ENCODE measurements around the gene ACAD9.
A peak's percentile ranks its signal among the peaks of the same experiment; 100 is the strongest.
"Not testable (repeated sequence)": the region's sequence is repeated elsewhere in the genome, so short reads cannot be mapped to it uniquely, and the experiment has no call there.

ACAD9 gene

DNA sequence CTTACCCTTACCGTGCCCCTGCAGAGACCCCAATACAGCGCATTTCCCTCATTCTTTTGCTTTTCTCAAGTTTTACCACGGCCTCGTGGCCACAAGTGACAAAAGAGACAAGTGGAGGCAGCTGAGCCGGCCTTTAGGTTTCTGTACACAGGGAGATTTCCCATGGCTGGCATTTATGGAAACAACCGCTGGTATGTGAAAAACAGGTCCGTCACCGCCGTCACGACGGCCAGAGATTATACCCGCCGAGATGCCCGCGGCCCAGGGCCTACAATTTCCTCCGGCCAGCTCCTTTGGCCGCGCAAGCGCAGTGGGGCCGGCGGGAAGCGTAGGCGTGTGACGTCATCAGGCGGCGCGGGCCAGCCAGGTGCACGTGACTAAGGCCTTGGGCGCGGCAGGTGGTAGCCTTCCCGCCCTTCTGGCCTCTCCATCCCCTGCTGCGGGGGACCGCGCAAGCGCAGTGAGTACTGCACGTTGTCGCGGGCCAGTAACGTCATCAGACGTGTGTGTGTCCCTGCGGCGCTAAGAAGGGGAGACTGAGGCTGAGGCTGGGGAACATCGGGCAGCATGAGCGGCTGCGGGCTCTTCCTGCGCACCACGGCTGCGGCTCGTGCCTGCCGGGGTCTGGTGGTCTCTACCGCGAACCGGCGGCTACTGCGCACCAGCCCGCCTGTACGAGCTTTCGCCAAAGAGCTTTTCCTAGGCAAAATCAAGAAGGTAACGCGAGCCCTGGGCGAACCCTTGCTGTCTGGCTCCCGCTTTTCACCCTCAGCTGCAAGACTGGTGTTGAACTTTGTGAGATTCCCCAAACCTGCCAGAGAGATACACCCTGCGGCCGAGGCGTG is at the start of gene ACAD9:
Gene ACAD9 (plus strand): TSS at position 496 of the 845 bp plus-strand sequence. CDS start 72 bp downstream, at position 568.
- DNase-seq (ENCODE audit: low read depth) = peak; percentile 97

DNA sequence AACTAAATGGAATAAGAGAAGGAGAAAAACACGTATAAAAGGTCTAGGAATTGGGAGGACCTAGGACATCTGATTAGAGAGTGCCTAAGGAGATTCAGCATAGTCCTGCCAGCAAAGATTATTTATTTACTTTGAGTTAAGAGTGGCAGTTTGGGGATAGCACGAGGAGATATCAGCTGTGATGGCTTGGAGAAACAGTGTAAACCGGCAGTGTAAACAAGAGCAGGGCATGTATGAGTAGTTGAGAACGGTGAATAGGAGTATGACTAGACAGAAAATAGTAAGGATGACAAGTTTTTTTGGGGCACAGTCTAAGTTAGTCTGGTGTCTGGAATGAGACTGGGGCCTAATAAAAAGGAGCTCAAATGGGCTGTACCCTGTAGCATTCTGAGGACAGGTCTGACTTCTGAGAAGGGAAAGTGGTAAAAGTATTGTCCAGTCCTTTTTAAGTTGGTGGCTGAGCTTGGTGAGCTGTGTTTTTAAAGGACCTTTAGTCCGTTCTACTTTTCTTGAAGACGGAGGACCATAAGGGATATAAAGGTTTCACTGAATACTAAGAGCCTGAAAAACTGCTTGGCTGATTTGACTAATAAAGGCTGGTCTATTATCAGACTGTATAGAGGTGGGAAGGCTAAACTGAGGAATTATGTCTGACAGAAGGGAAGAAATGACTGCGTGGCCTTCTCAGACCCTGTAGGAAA is 49.3 kb upstream of the ACAD9 start:
- not testable (repeated sequence) for DNase-seq (ENCODE audit: low read depth)

DNA sequence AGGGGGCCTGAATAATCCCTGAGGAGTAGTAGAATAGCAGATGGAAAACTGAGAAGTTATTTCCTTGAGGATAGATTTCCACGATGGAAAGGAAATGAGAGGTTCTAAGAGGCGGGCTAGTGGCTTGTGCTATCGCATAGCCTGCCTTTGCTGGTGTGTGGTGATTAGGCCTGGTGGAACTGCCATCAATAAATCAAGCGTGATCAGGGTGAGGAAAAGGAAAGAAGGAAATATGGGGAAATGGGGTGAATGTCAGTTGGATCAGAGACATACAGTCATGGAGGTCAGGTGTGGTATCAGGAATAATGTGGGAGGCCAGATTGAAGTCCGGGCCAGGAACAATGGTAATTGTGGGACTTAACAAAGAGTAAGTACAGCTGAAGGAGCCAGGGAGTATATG is 48.7 kb upstream of the ACAD9 start:
- not testable (repeated sequence) for DNase-seq (ENCODE audit: low read depth)

DNA sequence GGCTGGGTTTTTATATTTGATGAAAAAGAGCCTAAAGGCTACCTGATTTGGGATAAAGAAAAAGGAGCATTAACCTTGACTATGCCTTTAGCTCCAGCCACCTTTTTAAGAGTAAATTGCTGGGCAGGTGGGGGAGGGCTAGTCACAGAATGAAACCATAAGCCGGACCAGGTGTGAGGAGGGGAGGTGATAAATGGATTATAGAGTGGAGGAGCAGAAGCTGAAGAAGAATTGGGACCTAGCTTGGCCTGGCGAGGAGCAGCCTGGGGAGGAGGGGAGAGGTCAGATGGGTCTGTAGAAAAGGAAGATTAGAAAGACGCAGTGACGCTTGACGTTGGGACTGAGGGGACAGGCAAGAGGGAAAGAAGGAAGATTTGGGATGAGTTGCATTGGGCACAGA is 46.4 kb upstream of the ACAD9 start:
- DNase-seq (ENCODE audit: low read depth) = not testable (repeated sequence)

DNA sequence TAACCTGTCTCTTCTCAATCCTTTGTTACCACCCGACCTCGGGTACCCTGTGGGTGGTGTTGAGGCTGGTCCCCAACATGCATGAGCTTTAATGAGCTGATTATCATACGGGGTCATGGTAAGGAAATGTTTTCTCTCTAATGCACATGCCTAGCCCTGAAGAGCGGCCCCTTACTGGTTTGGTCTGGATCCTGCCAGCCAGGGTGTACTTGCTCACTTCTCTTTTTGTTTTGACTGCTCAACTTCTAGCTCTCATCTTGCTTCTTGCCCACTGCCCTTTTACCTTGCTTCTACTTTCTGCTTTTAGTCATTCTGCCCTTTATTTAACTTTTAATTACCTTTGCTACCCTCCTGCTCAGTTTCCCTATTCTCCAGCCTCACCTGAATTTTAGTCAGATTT is 44.3 kb upstream of the ACAD9 start:
- DNase-seq (ENCODE audit: low read depth) = no peak

DNA sequence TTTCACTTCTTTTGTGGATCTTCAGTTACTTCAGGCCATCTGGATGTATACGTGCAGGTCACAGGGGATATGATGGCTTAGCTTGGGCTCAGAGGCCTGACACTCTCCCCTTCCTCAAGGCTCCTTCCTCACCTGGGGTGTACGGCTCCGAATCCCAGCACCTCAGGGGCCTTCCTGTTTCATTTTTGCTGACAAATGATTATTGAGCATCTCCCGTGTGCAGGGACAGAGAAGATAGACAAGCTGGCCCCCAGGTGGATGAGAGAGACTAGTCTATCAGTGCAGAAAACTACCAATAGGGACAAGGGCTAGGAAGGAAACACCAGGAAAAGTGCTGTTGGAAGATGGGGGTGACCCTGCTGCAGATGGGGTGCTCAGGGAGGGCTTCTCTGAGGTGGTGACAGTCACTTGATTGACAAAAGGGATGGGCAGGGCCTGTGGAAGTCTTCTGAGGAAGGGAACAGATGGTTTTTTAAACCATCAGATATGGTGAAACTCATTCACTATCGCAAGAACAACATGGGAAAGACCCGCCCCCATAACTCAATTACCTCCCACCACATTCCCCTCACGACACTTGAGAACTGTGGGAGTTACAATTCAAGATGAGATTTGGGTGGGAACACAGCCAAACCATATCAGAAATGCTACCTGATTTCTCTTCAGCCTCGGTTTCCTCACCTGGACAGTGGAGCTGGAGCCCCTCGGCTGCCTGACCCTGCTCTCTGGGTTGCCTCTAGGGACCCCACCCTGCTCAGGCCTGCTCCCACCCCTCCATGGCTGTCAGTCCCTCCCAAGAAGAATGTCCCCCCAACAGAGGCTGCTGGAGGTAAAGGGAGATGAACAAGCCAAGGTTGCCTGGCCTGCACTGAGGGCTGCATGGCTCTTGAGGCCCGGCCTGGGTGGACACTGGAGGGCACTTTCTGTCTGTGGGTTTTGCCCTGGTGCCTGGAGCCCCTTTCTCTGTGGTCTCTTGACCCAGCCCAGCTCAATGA is 37.2 kb upstream of the ACAD9 start:
- no peak for DNase-seq (ENCODE audit: low read depth)

DNA sequence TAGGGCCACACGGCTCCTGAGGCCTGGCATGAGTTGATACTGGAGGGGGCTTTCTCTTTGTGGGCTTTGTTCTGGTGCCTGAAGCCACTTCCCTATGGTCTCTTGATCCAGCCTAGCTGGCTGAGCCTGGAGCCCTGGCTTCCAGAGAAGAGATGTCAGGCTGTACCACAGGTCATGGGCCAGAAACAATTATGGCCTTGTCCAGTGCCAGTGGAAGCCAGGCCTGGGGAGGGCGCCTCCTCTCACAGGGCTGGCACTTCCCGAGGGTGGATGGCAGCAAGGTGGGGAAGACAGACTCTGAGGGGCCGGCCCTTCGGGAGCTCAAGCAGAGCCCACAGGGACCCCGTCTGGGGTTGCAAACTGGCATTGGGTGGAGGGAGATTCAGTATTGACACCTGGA is 34.9 kb upstream of the ACAD9 start:
- DNase-seq (ENCODE audit: low read depth) = no peak

DNA sequence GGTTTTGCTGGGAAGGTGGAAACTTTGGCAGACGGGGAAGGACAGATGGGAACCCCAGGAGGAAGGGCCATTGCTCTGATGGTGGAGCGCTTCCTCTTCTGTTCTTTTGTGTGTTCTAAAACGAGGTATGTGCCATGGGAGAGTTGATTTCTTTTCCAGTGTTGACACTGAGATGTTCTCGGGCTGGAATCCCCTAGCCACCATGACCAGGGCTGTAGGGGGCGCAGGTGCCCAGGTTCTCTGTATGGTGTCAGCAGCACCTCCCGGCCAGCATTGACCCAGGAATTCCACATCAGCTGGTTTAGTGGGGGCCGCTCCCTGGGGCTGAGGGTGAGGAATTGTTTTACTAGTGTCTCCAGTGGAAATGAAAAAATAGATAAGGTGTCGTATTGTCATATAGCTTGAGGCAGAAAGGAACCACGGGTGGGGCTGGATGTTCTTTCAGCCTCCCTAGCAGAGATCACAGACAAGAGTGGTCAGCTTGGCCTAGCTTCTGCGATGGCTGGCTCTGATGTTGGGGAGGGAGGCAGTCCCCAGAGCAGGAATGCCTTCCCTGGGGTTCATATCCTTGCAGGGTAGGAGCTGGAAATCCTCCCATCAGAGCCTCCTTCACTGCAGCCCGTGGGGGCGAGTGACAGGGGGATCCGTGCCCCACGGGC is 34.2 kb upstream of the ACAD9 start:
- DNase-seq (ENCODE audit: low read depth) = no peak

DNA sequence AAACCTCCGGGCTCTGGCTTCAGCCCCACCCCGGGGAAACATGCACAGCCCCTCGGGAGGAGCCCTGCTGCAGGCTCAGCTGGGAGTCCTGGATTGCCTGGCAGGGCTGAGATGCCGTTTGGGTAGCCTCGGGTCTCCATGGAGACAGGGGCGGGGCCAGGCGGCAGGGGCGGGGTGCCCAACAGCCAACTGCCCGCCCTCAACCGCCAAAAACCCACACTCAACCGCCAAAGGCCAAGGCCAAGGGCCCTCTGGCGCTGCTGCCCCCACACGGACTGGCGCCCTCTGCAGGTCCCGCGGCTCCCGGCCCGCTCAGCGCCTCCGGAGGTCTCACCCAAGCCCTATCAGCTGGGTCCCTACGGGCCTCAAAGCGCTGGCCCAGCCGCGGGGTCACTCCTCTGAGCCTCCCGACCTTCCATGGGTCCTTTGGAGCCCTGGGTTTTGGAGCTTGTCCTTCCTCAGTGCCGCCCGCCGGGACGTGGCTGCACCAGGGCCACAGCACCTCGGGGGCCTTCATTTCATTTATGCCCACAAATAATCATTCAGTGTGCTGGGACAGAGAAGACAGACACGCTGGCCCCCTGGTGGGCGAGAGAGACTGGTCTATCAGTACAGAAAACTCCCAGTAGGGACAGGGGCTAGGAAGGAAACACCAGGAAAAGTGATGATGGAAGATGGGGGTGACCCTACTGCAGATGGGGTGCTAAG is 33.5 kb upstream of the ACAD9 start:
- peak; percentile 74 for DNase-seq (ENCODE audit: low read depth)

DNA sequence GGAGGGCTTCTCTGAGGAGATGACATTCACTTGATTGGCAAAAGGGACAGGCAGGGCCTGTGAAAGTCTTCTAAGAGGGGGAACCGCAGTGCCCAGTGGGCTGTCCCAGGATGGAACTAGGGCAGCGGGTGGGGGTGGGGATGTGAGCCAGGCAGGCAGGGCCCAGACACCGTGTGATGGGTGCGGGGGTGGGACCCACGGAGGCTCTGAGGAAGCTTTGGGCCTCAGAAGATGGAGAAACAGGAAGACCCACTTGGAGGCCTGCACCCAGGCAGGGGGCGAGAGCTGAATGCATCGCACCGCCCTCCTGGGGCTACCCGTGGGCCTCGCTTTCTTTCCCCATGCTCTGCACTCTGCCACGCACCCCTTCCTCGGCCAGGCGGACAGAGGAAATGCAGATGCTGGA is 32.9 kb upstream of the ACAD9 start:
- DNase-seq (ENCODE audit: low read depth) = no peak

DNA sequence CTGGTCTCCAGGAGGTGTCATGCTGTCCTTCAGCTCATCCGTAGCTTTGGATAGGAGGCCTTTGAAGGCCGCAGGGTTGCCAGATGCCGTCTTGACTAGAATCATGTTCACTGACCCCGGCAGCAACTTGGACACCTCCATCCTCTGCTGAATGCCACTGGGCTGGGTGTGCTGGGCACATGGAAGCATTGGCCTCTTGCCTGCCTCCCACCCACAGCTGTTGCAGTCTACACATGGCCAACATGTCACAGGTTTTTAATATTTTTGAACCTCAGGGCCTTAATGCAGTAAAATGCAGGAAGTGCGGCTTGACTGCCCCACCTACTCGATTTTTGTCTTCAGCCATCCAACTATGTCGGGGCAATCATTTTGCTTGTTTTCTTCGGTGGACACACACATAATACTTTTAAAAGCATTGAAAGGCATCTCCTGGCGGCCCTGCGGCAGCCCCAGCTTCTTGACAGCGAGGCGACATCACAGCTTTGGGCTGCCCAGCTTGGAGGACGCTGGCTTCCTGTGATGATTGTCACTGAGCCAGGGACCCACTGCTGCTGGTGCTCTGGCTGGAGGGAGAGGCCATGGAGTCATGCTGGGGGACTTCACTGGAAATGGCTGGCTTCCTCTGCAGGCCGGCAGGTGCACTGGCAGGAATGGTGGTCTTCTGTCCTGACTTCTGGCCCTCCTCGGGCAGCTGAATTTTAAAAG is 31.6 kb upstream of the ACAD9 start:
- DNase-seq (ENCODE audit: low read depth) = no peak

DNA sequence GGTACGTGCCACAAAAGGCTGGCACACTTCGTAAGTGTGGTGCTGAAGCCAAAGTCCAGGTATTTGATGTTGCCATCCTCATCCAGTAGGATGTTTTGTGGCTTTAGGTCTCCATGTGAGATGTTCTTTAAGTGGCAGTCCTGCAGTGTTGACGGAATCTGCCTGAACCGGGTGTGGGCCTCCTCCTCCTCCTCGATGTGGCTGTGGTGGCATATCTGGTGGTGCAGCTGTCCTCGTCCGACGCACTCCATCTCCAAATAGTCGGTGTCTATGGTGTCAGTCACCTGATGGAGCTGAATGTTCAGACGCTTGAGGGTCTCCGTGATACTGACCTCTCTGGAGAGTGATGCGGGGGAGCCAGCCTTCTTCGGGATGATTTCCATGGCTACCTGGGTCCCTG is 30.5 kb upstream of the ACAD9 start:
- no peak for DNase-seq (ENCODE audit: low read depth)

DNA sequence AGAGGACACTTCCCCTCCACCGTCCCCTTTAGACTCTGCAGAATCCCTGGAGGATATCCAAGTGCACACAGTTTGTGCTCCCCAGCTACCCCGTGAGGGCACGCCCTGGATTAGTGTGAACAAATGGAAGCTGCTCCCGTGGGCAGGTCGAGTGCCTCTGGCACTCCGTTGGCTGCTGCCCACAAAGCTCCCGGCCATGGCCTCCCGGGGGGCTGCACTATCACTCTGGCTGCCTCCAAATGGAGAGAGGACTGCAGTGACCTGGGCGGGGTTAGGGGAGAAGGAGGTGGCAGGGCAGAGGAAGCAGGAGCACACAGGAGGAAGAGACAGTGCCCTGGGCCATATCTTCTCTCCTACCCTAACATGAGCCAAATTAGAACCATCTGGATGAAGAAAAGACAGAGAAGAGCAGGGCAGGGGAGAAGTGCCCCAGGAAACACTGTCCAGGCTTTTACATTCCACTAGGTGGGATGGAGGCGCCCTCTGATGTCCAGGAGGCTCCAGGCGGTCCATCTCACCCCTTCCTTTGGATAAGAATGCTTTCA is 29.4 kb upstream of the ACAD9 start:
- DNase-seq (ENCODE audit: low read depth) = no peak

DNA sequence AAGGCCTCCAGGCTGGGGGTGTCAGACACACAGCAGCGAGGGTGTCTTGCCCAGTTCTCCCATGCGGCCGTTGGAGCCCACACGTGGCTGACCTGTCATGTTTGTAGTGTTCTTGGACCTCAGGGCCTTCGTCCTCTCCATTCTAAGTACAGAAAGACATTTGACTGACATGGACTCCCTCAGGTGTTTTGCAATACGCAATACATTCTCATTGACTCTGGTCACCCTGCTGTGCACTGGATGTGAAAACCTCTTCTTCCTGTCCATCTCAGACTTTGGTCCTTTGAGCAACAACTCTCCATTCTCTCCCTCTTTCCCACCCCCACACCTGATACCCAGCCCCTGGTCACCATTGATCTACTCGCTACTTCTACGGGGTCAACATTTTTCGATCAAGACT is 28.9 kb upstream of the ACAD9 start:
- DNase-seq (ENCODE audit: low read depth) = no peak

DNA sequence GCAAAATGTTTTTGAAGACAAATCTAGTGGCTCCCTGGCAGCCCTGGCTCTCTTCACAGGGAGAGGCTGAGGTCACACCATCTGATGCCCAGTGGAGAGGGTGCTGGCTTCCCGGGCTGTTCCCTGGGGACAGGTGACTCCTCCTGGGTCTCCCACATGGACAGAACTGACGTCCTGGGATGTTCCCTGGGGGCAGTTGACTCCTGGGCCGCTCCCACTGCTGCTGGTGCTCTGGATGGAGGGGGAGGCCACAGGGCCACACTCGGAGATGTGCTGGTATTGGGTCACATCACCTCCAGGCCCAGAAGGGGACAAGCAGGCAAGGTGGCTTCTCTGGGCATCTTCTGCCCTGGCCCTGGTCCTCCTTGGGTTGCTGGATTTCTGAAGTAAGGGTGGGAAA is 27.8 kb upstream of the ACAD9 start:
- no peak for DNase-seq (ENCODE audit: low read depth)

DNA sequence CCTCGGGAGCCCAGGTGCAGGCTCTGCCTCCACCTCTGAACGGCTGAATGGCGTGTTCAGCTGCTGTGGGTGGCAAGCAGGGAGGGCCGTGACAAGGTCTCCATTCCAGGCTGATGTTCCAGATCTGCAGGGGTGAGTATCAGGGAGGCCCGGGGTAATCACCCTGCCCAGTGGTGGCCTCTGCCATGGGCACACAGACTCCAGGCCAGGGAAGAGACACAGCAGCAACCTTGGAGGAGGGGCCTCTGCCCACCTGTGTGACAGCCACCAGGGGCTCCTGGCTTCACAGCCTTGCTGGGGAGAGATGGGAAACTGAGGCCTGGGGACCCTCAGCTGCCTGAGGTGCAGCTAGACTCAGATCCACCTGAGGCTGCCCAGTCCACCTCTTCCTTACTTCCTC is 25.6 kb upstream of the ACAD9 start:
- no peak for DNase-seq (ENCODE audit: low read depth)

DNA sequence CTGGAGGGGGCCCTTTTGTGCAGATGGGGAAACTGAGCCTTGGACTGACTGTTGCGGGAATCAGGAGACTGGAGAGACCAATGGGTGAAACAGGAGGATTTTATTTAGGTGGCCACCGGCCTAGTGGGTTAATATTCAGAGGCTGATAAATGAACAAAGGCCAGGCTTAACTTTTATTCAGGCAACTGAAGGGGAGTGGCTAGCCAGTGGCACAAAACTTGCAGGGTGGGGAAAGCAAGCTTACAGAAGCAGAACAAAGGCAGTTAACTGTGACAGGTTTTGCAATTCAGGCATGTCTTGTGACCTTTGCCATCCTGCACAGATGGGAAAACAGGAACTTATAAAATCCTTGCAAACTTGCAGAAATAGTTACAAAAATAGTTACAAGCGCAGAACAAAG is 24.9 kb upstream of the ACAD9 start:
- DNase-seq (ENCODE audit: low read depth) = no peak

DNA sequence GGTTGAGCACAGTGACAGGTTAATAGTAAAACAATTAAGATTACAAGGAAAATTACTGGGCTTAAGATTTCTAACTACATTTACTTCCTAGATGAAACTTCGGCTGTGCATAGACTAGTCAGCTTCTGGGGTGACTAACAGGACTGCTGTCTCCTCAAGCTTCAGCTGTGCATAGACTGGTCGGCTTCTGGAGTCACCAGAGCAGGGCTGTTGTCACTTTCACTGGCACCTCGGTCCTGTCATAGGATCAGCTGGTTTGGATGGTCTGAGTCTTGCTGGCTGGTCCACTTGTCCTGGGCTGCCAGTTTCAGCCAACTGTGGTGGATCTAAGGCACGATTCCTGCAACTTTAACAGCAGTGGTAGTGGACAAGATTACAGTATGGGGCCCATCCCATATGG is 23.9 kb upstream of the ACAD9 start:
- no peak for DNase-seq (ENCODE audit: low read depth)

DNA sequence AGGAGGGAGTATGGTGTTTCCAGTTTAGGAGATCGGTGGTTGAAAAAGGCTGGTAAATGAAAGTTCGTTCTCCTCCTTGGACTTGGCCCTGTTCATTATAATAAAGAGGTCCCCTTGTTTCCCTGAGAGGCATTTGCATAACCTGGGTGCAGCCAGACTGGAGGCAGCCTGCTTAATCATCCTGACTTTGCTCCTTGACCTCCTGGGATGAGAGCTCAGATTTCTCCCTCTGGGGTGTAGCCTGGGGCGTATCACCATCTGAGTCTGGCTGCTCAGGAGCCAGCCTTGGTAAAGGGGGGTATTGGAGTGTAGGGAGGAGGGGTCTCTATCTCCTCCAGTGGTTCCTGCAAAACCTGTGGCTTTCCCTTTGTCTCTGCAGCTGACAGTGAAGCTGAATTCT is 21.3 kb upstream of the ACAD9 start:
- DNase-seq (ENCODE audit: low read depth) = no peak

DNA sequence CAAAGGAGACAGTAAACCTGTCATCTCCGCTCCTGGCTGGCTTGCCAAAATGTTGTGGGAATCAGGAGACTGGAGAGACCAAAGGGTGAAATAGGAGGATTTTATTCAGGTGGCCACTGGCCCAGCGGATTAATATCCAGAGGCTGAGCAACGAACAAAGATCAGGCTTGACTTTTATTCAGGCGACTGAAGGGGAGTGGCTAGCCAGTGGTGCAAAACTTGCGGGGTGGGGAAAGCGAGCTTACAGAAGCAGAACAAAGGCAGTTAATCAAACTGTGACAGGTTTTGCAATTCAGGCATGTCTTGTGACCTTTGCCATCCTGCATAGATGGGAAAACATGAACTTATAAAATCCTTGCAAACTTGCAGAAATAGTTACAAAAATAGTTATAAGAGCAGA is 19.8 kb upstream of the ACAD9 start:
- DNase-seq (ENCODE audit: low read depth) = no peak

Data from activated T-cell treated with anti-CD3 and anti-CD28 coated beads for 24 hours (primary cell).